CD14-positive monocyte (primary cell): Measurements from ENCODE around the gene GATA1. TPM values are rescaled to one million over a fixed set of nuclear protein-coding genes. Genes with fewer than 3 reads are reported as not detected.

Experiments used
- DNase-seq, 3 donors: peaks; one replicate each; pipeline ENCODE4 v3.0.0-alpha.2; 2011 to 2022
- H2AFZ ChIP-seq: 2 replicates; pipeline ENCODE4 v1.6.0; 2012; ENCODE audit warnings: mild to moderate bottlenecking, low read depth, low read length, inconsistent platforms; ENCODE audit not compliant: insufficient read depth, poor library complexity, severe bottlenecking
- H3K27ac ChIP-seq, 2 donors: 1 replicate in 1 of 2; 2 replicates in 1 of 2; pipeline ENCODE4 v1.5.1; 2012 to 2013; ENCODE audit warnings: low read length in 2 of 2, control low read depth in 1 of 2, inconsistent platforms in 1 of 2, low read depth in 1 of 2, mild to moderate bottlenecking in 1 of 2
- H3K27me3 ChIP-seq, 2 donors: one replicate each; pipeline versions ENCODE4 v1.6.0 to v1.6.1; 2011 to 2013; ENCODE audit warnings: low read length in 2 of 2; ENCODE audit not compliant: control insufficient read depth in 2 of 2, insufficient read depth in 2 of 2
- H3K36me3 ChIP-seq, 2 donors: replicated peaks in 1 of 2; 1 replicate in 1 of 2; 2 replicates in 1 of 2; pipeline versions ENCODE4 v1.5.1 to v1.6.1; 2012 to 2013; ENCODE audit warnings: low read length in 2 of 2, control low read depth in 1 of 2, inconsistent platforms in 1 of 2, mild to moderate bottlenecking in 1 of 2; ENCODE audit not compliant: insufficient read depth in 2 of 2, control insufficient read depth in 1 of 2
- H3K4me1 ChIP-seq, 2 donors: 1 replicate in 1 of 2; 2 replicates in 1 of 2; pipeline versions ENCODE4 v1.5.1 to v1.6.1; 2012 to 2013; ENCODE audit warnings: low read length in 2 of 2, control low read depth in 1 of 2, inconsistent platforms in 1 of 2, mild to moderate bottlenecking in 1 of 2, moderate library complexity in 1 of 2; ENCODE audit not compliant: insufficient read depth in 2 of 2, control insufficient read depth in 1 of 2
- H3K4me2 ChIP-seq: replicated peaks from 2 replicates; pipeline ENCODE3; 2012; ENCODE audit warnings: low read length, moderate library complexity, mild to moderate bottlenecking; ENCODE audit not compliant: poor library complexity, severe bottlenecking; ENCODE audit errors: extremely low read depth
- H3K4me3 ChIP-seq, 3 experiments: fragments of 200-600 bp in 1 of 3; sonication (generic) in 1 of 3; replicated peaks in 1 of 3; 1 replicate in 2 of 3; 2 replicates in 1 of 3; pipeline ENCODE4 v1.5.1; 2011 to 2013; ENCODE audit warnings: low read length in 3 of 3, mild to moderate bottlenecking in 3 of 3, control low read depth in 2 of 3, low read depth in 2 of 3, inconsistent platforms in 1 of 3, moderate library complexity in 1 of 3
- H3K79me2 ChIP-seq: 2 replicates; pipeline ENCODE4 v1.6.0; 2012; ENCODE audit warnings: mild to moderate bottlenecking, control low read depth, inconsistent platforms, low read length, moderate library complexity; ENCODE audit not compliant: insufficient read depth
- H3K9ac ChIP-seq: 2 replicates; pipeline ENCODE4 v1.6.0; 2017; ENCODE audit warnings: low read length, mild to moderate bottlenecking; ENCODE audit not compliant: insufficient read depth, poor library complexity, severe bottlenecking
- H3K9me3 ChIP-seq, 2 donors: replicated peaks in 1 of 2; 1 replicate in 1 of 2; 2 replicates in 1 of 2; pipeline versions ENCODE4 v1.5.1 to v1.6.1; 2012 to 2013; ENCODE audit warnings: low read length in 2 of 2, control low read depth in 1 of 2; ENCODE audit not compliant: control insufficient read depth in 1 of 2, insufficient read depth in 1 of 2
- H4K20me1 ChIP-seq: 2 replicates; pipeline ENCODE4 v1.6.0; 2012; ENCODE audit warnings: mild to moderate bottlenecking, low read length, control low read depth, moderate library complexity; ENCODE audit not compliant: insufficient read depth
- H3K27ac Mint-ChIP-seq, 7 donors: one replicate each; pipeline ENCODE4 v1.8.0; 2020; ENCODE audit warnings: mild to moderate bottlenecking in 7 of 7, mixed read lengths in 7 of 7, moderate library complexity in 6 of 7, inconsistent platforms in 2 of 7
- H3K27me3 Mint-ChIP-seq, 3 donors: one replicate each; pipeline ENCODE4 v1.8.0; 2021 to 2022; ENCODE audit warnings: low read depth in 3 of 3, mild to moderate bottlenecking in 3 of 3, mixed read lengths in 3 of 3, moderate library complexity in 3 of 3, inconsistent platforms in 1 of 3
- H3K36me3 Mint-ChIP-seq, 2 donors: one replicate each; pipeline ENCODE4 v1.8.0; 2020; ENCODE audit warnings: mixed read lengths in 2 of 2, inconsistent platforms in 1 of 2, mild to moderate bottlenecking in 1 of 2
- H3K4me1 Mint-ChIP-seq: one replicate; pipeline ENCODE4 v1.8.0; 2020; ENCODE audit warnings: mild to moderate bottlenecking, mixed read lengths
- H3K4me3 Mint-ChIP-seq, 2 donors: one replicate each; pipeline ENCODE4 v1.8.0; 2020; ENCODE audit warnings: mild to moderate bottlenecking in 2 of 2, mixed read lengths in 2 of 2, moderate library complexity in 1 of 2
- H3K9me3 Mint-ChIP-seq, 7 donors: one replicate each; pipeline ENCODE4 v1.8.0; 2020 to 2022; ENCODE audit warnings: mixed read lengths in 7 of 7, mild to moderate bottlenecking in 6 of 7, moderate library complexity in 6 of 7, inconsistent platforms in 2 of 7
- WGBS: methylation state at CpG from one replicate; pipeline ENCODE4 v1.1.5; 2013; ENCODE audit warnings: missing lambda C conversion rate; ENCODE audit not compliant: insufficient coverage; 5-methylcytosine and 5-hydroxymethylcytosine counted together
- intact Hi-C, 2 donors: fragments of 100-400 bp; cut with micrococcal nuclease; formaldehyde crosslinking; loops; one replicate each; pipeline versions ENCODE4 v1.15.0 to v1.15.1; 2023
- polyA plus RNA-seq, 3 donors: library from polyadenylated mRNA; depleted of rRNA in 1 of 3; unstranded in 2 of 3; stranded (reverse) in 1 of 3; fragments of 300-500 nt in 2 of 3; fragments of >200 nt in 1 of 3; fragmentation: Illumina TruSeq in 2 of 3; gene quantifications; 1 replicate in 2 of 3; 2 replicates in 1 of 3; pipeline ENCODE4 v1.2.3, GENCODE V29; 2012 to 2021
- TF ChIP-seq, protein P1 (sequence below): fragments of 200-600 bp; IDR thresholded peaks from one replicate; pipeline ENCODE4 v1.8.0; 2022; ENCODE audit warnings: antibody characterized with exemption, mild to moderate bottlenecking

The GATA1 gene
- polyA plus RNA-seq, 3 donors: not detected

- H3K27me3 ChIP-seq: no peaks in the 10 kb centered on the region
- H2AFZ ChIP-seq: no peak overlapping the region
- no peak for DNase-seq
- H3K27me3 Mint-ChIP-seq: peaks cover 1 to 11% (median 2%) of the 10 kb centered on the region in 3 donors
- H3K4me1 Mint-ChIP-seq: no peaks in the 10 kb centered on the region
- no CpG with 5 or more reads among the region's 13 CpGs for WGBS
- no peaks in the 10 kb centered on the region for H3K79me2 ChIP-seq
- H3K9me3 Mint-ChIP-seq: peaks cover 0 to 4% (median 0%) of the 10 kb centered on the region in 7 donors
- no peaks in the 10 kb centered on the region for H3K36me3 Mint-ChIP-seq
- intact Hi-C loops: no loop called here
- no peak overlapping the region for H3K4me3 Mint-ChIP-seq
- H3K27ac ChIP-seq: no peak overlapping the region
- H3K4me1 ChIP-seq: no peaks in the 10 kb centered on the region
- H3K4me2 ChIP-seq: no peak overlapping the region
- no peaks in the 10 kb centered on the region for H3K9me3 ChIP-seq
- H3K36me3 ChIP-seq: no peaks in the 10 kb centered on the region
- no peak overlapping the region for H3K4me3 ChIP-seq
- H3K27ac Mint-ChIP-seq: no peak overlapping the region
- no peaks in the 10 kb centered on the region for H4K20me1 ChIP-seq
- no peak overlapping the region for H3K9ac ChIP-seq
- TF ChIP-seq, protein P1, sequence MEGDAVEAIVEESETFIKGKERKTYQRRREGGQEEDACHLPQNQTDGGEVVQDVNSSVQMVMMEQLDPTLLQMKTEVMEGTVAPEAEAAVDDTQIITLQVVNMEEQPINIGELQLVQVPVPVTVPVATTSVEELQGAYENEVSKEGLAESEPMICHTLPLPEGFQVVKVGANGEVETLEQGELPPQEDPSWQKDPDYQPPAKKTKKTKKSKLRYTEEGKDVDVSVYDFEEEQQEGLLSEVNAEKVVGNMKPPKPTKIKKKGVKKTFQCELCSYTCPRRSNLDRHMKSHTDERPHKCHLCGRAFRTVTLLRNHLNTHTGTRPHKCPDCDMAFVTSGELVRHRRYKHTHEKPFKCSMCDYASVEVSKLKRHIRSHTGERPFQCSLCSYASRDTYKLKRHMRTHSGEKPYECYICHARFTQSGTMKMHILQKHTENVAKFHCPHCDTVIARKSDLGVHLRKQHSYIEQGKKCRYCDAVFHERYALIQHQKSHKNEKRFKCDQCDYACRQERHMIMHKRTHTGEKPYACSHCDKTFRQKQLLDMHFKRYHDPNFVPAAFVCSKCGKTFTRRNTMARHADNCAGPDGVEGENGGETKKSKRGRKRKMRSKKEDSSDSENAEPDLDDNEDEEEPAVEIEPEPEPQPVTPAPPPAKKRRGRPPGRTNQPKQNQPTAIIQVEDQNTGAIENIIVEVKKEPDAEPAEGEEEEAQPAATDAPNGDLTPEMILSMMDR: no peak
Measured at GRCh38 chrX:48782795-48783194, 3.6 kb upstream of the GATA1 start.

- no peak overlapping the region for H3K27ac Mint-ChIP-seq
- no CpG with 5 or more reads among the region's 3 CpGs for WGBS
- H3K79me2 ChIP-seq: no peaks in the 10 kb centered on the region
- no peak overlapping the region for H2AFZ ChIP-seq
- no peaks in the 10 kb centered on the region for H3K27me3 ChIP-seq
- H3K4me1 ChIP-seq: peaks cover 0 to 4% of the 10 kb centered on the region in 2 donors
- no peak overlapping the region for H3K27ac ChIP-seq
- H3K4me2 ChIP-seq: no peak overlapping the region
- peaks cover 2 to 11% (median 3%) of the 10 kb centered on the region in 3 donors for H3K27me3 Mint-ChIP-seq
- H3K4me3 Mint-ChIP-seq: no peak overlapping the region
- TF ChIP-seq, protein P1: no peak
- H3K9ac ChIP-seq: no peak overlapping the region
- peaks cover 0 to 4% (median 0%) of the 10 kb centered on the region in 7 donors for H3K9me3 Mint-ChIP-seq
- H3K4me1 Mint-ChIP-seq: peaks cover 5% of the 10 kb centered on the region
- no peaks in the 10 kb centered on the region for H3K36me3 ChIP-seq
- H3K9me3 ChIP-seq: no peaks in the 10 kb centered on the region
- DNase-seq: no peak
- no peaks in the 10 kb centered on the region for H3K36me3 Mint-ChIP-seq
- H4K20me1 ChIP-seq: no peaks in the 10 kb centered on the region
- no peak overlapping the region for H3K4me3 ChIP-seq
- intact Hi-C loops: no loop called here
Measured at GRCh38 chrX:48784726-48785125, 1.7 kb upstream of the GATA1 start.
